OCI-LY3 (cell line): Measurements from ENCODE around the gene EYS.

Source experiments
- H2AFZ ChIP-seq: fragments of 200-600, 300-600 bp; shearing (Covaris generic); 2 replicates; pipeline ENCODE4 v1.6.0; 2014; ENCODE audit warnings: antibody characterized with exemption, low read depth, low read length
- H3K27ac ChIP-seq: fragments of 200-600, 300-600 bp; sonication (generic); 2 replicates; pipeline ENCODE4 v1.5.1; 2014; ENCODE audit warnings: mild to moderate bottlenecking, low read length, moderate library complexity, mixed read lengths
- H3K27me3 ChIP-seq: fragments of 200-600, 300-600 bp; sonication (generic); 2 replicates; pipeline ENCODE4 v1.6.1; 2014; ENCODE audit warnings: low read depth, low read length, mixed read lengths
- H3K36me3 ChIP-seq: fragments of 200-600, 300-600 bp; sonication (generic); replicated peaks from 2 replicates; pipeline ENCODE3; 2014; ENCODE audit warnings: low read depth, low read length, mixed read lengths
- H3K4me1 ChIP-seq: fragments of 300-600, 200-600 bp; sonication (generic); 2 replicates; pipeline ENCODE4 v1.6.1; 2014; ENCODE audit warnings: low read length, mixed read lengths
- H3K4me2 ChIP-seq: fragments of 200-600, 300-600 bp; sonication (generic); 2 replicates; pipeline ENCODE4 v1.6.1; 2014; ENCODE audit warnings: low read length, mixed read lengths
- H3K4me3 ChIP-seq: fragments of 300-600, 200-600 bp; sonication (generic); 2 replicates; pipeline ENCODE4 v1.5.1; 2014; ENCODE audit warnings: antibody characterized with exemption, mild to moderate bottlenecking, low read length, moderate library complexity
- H3K79me2 ChIP-seq: fragments of 300-600, 200-600 bp; shearing (Covaris generic); 2 replicates; pipeline ENCODE4 v1.6.1; 2014; ENCODE audit warnings: mild to moderate bottlenecking, low read length, mixed read lengths
- H3K9ac ChIP-seq: fragments of 300-600, 200-600 bp; shearing (Covaris generic); 2 replicates; pipeline ENCODE4 v1.6.0; 2014; ENCODE audit warnings: mild to moderate bottlenecking, low read length, moderate library complexity
- H3K9me3 ChIP-seq: fragments of 200-600, 300-600 bp; shearing (Covaris generic); 2 replicates; pipeline ENCODE4 v1.6.1; 2014; ENCODE audit warnings: low read length, mixed read lengths; ENCODE audit not compliant: insufficient read depth
- H4K20me1 ChIP-seq: fragments of 200-600, 300-600 bp; sonication (generic); 2 replicates; pipeline ENCODE4 v1.6.1; 2016; ENCODE audit warnings: low read length, mixed read lengths; ENCODE audit not compliant: insufficient read depth
- CTCF ChIP-seq: fragments of 200-600, 300-600 bp; sonication (generic); IDR thresholded peaks from 2 replicates; pipeline ENCODE4 v1.5.1; 2014; ENCODE audit warnings: antibody characterized with exemption, low read length, low read depth
- EZH2phosphoT487 ChIP-seq: fragments of 200-600 bp; shearing (Covaris generic); IDR thresholded peaks from 2 replicates; pipeline ENCODE4 v1.6.1; 2018; ENCODE audit warnings: antibody characterized with exemption, mixed run types, low read depth

EYS gene

DNA sequence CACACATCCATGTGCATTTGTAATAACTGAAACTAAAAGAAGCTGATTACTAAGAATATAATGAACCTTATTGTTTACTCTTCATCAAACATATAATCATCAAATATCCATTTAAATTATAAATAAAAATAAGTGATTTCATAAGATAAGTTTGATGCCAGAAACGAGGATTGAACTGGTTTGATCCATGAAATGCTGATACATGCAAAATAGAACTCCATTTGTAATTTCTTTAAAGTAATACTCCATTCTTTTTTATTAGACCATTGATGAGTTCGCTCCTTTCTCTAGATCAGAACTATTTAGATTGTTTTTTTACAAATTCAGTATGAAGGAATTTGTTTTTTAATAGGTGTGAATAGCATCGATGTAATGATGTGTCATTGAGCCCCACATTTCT lies 57.6 kb downstream of the EYS start:
- H2AFZ ChIP-seq: no peak overlapping the region
- no peaks in the 10 kb centered on the region for H3K36me3 ChIP-seq
- H3K79me2 ChIP-seq: no peaks in the 10 kb centered on the region
- H3K9me3 ChIP-seq: no peaks in the 10 kb centered on the region
- H4K20me1 ChIP-seq: no peaks in the 10 kb centered on the region
- no peak overlapping the region for H3K4me2 ChIP-seq
- no peak overlapping the region for H3K27ac ChIP-seq
- TF ChIP-seq CTCF: no peak
- no peak for TF ChIP-seq EZH2phosphoT487
- H3K4me1 ChIP-seq: peaks cover 11% of the 10 kb centered on the region
- H3K4me3 ChIP-seq: no peak overlapping the region
- H3K9ac ChIP-seq: no peak overlapping the region
- H3K27me3 ChIP-seq: no peaks in the 10 kb centered on the region

- Histone ChIP-seq H3K9ac (no peak overlapping the region), H2AFZ (no peak overlapping the region), H4K20me1 (no peaks in the 10 kb centered on the region), H3K27me3 (no peaks in the 10 kb centered on the region), H3K36me3 (no peaks in the 10 kb centered on the region), H3K4me3 (0 out of 2 replicates have a peak overlapping the region, but pooled peaks have one; percentile 1), H3K9me3 (no peaks in the 10 kb centered on the region), H3K27ac (no peak overlapping the region), H3K4me1 (peaks cover 11% of the 10 kb centered on the region), H3K4me2 (peak overlapping the region; percentile 23), H3K79me2 (no peaks in the 10 kb centered on the region)
- no peak for TF ChIP-seq EZH2phosphoT487
Observed at GRCh38 chr6:65646544-65646943, 60.5 kb downstream of the EYS start.

DNA sequence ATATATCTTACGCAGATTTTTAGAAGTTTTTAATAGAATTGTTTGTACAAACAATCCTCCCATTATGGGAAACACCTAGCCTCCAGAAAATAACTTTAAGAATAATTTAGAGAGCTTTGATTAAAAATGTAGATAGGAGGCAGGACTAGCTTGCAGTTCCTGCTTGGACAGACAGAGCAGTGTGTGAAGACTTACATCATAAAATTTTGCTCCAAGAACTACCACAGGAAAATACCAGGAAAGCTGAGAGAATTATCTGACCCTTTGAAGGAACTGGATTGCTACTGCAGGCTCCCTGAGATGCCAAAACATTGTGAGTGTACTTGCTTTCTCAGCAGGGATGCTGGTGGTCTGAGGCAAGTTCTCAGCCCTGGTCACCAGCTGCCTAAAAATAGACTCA lies 64.2 kb downstream of the EYS start:
- Histone ChIP-seq H3K36me3 (no peaks in the 10 kb centered on the region), H3K27ac (no peak overlapping the region), H3K79me2 (no peaks in the 10 kb centered on the region), H3K27me3 (no peaks in the 10 kb centered on the region), H2AFZ (no peak overlapping the region), H3K9me3 (no peaks in the 10 kb centered on the region), H3K4me1 (peaks cover 11% of the 10 kb centered on the region), H3K9ac (no peak overlapping the region), H3K4me2 (no peak overlapping the region), H3K4me3 (no peak overlapping the region), H4K20me1 (no peaks in the 10 kb centered on the region)
- TF ChIP-seq EZH2phosphoT487 (no peak), CTCF (no peak)

DNA sequence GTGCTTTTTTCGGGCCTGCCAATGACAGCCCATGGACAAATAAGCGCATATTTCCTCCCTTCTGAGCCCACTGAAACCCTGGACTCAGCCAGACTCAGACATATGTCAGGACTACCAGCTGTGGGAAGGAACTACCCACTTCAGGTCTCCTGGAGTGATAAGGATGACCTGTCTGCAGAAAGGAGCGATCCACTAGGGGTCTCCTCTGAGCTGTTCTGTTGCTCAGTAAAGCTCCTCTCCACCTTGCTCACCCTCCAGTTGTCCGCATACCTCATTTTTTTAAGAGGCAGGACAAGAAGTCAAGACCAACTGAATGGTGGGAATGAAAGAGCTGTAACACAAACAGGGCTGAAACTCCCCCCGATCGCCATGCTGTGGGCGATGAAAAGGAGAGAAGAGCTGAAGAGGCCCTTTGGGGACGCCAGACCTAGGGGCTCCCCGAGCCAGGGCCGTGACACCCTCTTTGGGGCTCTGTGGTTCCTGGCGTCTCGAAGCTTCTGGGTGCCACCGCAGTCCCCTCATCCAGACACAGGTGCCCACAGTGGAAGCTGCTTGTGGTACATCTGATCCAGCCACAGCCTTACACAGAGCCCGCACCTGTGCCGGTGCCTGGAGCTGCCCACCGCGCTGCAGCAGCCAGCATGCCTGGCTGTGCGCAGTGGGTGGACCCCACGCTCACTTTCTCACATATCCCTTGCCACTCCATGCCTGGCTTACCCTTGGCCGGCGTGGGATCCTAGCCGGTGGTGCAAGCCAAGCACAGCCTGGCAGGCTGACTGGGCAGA lies 68.8 kb downstream of the EYS start:
- Histone ChIP-seq H2AFZ (no peak overlapping the region), H3K4me1 (no peaks in the 10 kb centered on the region), H3K27ac (no peak overlapping the region), H3K79me2 (no peaks in the 10 kb centered on the region), H3K9ac (no peak overlapping the region), H3K27me3 (no peaks in the 10 kb centered on the region), H3K4me3 (no peak overlapping the region), H3K4me2 (no peak overlapping the region), H4K20me1 (no peaks in the 10 kb centered on the region), H3K9me3 (no peaks in the 10 kb centered on the region), H3K36me3 (no peaks in the 10 kb centered on the region)
- TF ChIP-seq CTCF (peak; percentile 67), EZH2phosphoT487 (no peak)
